Suprapubic skin (tissue), 3 donors: ENCODE results near the gene WWC1.

Source experiments
- CTCF ChIP-seq, 2 donors: fragments of 200-600 bp in 1 of 2; fragments of 450-650 bp in 1 of 2; sonication (generic) in 1 of 2; IDR thresholded peaks; one replicate each; pipeline ENCODE4 v1.5.1; 2016 to 2019; ENCODE audit warnings: antibody characterized with exemption in 2 of 2, mild to moderate bottlenecking in 1 of 2, moderate library complexity in 1 of 2
- POLR2A ChIP-seq, 2 donors: fragments of 450-650 bp; IDR thresholded peaks; one replicate each; pipeline ENCODE4 v1.6.1; 2017; ENCODE audit warnings: antibody characterized with exemption in 2 of 2, mild to moderate bottlenecking in 2 of 2, moderate library complexity in 2 of 2

GRCh38 chr5:168481330-168481788 lies 189.9 kb downstream of the WWC1 start:
- TF ChIP-seq CTCF (IDR thresholded peaks at IDR 0.05) (no peak), POLR2A (IDR thresholded peaks at IDR 0.05) (no peak)
